Panc1 (cell line): ENCODE measurements around the gene EYA3. TPM values are rescaled to one million over a fixed set of nuclear protein-coding genes. Genes with fewer than 3 reads are reported as not detected.
"Not testable (repeated sequence)": the region's sequence is repeated elsewhere in the genome, so short reads cannot be mapped to it uniquely, and the experiment has no call there.

Experiments used
- ATAC-seq: fragments of 200-7000 bp; cut with Tn5 transposase; 2 replicates; pipeline ENCODE4 v1.9.1; 2020; ENCODE audit warnings: mild to moderate bottlenecking, moderate library complexity
- BruUV-seq: library from RNA; stranded (reverse); fragments of 400-500 nt; replicated peaks from 2 replicates; lab custom pipeline; 2021; lab: Mats Ljungman, UMichigan
- CTCF ChIA-PET: fragments of 300-600 bp; sonication (Branson Sonifier 250); formaldehyde crosslinking; loops from one replicate; lab custom pipeline; 2022; ENCODE audit warnings: antibody characterized with exemption; lab: Charles Lee
- POLR2A ChIA-PET: fragments of 300-600 bp; sonication (Branson Sonifier 250); formaldehyde crosslinking; loops from one replicate; lab custom pipeline; 2022; ENCODE audit warnings: antibody characterized with exemption; lab: Charles Lee
- DNase-seq: peaks from one replicate; pipeline ENCODE4 v3.0.0-alpha.2; 2010; ENCODE audit warnings: low read depth, low spot score
- H3K27ac ChIP-seq: 2 replicates; pipeline ENCODE4 v1.5.1; 2011; ENCODE audit warnings: mild to moderate bottlenecking, low read length, inconsistent platforms
- H3K27me3 ChIP-seq: fragments of 200-500 bp; sonication (Bioruptor generic); 2 replicates; pipeline ENCODE4 v1.6.0; 2014; ENCODE audit warnings: low read length, inconsistent platforms; ENCODE audit not compliant: control insufficient read depth, insufficient read depth
- H3K36me3 ChIP-seq: fragments of 200-500 bp; sonication (Bioruptor generic); 2 replicates; pipeline ENCODE4 v1.5.1; 2014; ENCODE audit warnings: inconsistent platforms, mild to moderate bottlenecking, low read length, moderate library complexity; ENCODE audit not compliant: control insufficient read depth, insufficient read depth
- H3K4me1 ChIP-seq: 2 replicates; pipeline ENCODE4 v1.5.1; 2011; ENCODE audit warnings: inconsistent platforms, mild to moderate bottlenecking, low read length, moderate library complexity; ENCODE audit not compliant: control insufficient read depth, insufficient read depth
- H3K4me3 ChIP-seq, 2 experiments: 2 replicates each; pipeline ENCODE4 v1.5.1; 2011 to 2012; ENCODE audit warnings: low read depth in 2 of 2, low read length in 2 of 2, mild to moderate bottlenecking in 2 of 2, inconsistent platforms in 1 of 2, moderate library complexity in 1 of 2
- H3K9me3 ChIP-seq: fragments of 200-500 bp; sonication (Bioruptor generic); 2 replicates; pipeline ENCODE4 v1.5.1; 2014; ENCODE audit warnings: low read depth, mild to moderate bottlenecking, inconsistent platforms, low read length, moderate library complexity; ENCODE audit not compliant: control insufficient read depth, insufficient read depth
- POLR2AphosphoS5 ChIP-seq: IDR thresholded peaks from 2 replicates; pipeline ENCODE4 v1.6.1; 2012; ENCODE audit warnings: mild to moderate bottlenecking, low read depth, low read length, moderate library complexity
- SIN3A ChIP-seq: IDR thresholded peaks from 2 replicates; pipeline ENCODE4 v1.6.1; 2012; ENCODE audit warnings: low read depth, mild to moderate bottlenecking, low read length, moderate library complexity, borderline replicate concordance; ENCODE audit not compliant: insufficient read depth
- TCF7L2 ChIP-seq: IDR thresholded peaks from 2 replicates; pipeline ENCODE4 v1.6.1; 2011; ENCODE audit warnings: mild to moderate bottlenecking, low read depth, low read length, inconsistent platforms
- in situ Hi-C: cut with HindIII; loops from 2 replicates; pipeline ENCODE4 v1.10.0; 2016; ENCODE audit warnings: low sequenced_read_pairs, low pct_unique_long_range_greater_than_20kb
- intact Hi-C: fragments of 100-400 bp; cut with micrococcal nuclease; formaldehyde crosslinking; loops from one replicate; pipeline ENCODE4 v1.10.0; 2022; ENCODE audit not compliant: unreplicated experiment
- total RNA-seq: library from RNA; stranded (reverse); gene quantifications from one replicate; pipeline ENCODE4 v1.2.1, GENCODE V29; 2021; ENCODE audit not compliant: unreplicated experiment
- TF ChIP-seq, protein P1 (sequence below): fragments of 450-650 bp; IDR thresholded peaks from 2 replicates; pipeline ENCODE4 v1.5.1; 2017; ENCODE audit warnings: mild to moderate bottlenecking
- TF ChIP-seq, protein P2 (sequence below), 2 experiments: IDR thresholded peaks; 2 replicates each; pipeline ENCODE4 v1.6.1; 2011 to 2012; ENCODE audit warnings: low read depth in 2 of 2, control low read depth in 1 of 2, low read length in 1 of 2, mild to moderate bottlenecking in 1 of 2, moderate library complexity in 1 of 2; ENCODE audit not compliant: insufficient read depth in 1 of 2

Gene EYA3
- total RNA-seq, 1 experiment from 2014 or later, result 17.5 TPM

DNA sequence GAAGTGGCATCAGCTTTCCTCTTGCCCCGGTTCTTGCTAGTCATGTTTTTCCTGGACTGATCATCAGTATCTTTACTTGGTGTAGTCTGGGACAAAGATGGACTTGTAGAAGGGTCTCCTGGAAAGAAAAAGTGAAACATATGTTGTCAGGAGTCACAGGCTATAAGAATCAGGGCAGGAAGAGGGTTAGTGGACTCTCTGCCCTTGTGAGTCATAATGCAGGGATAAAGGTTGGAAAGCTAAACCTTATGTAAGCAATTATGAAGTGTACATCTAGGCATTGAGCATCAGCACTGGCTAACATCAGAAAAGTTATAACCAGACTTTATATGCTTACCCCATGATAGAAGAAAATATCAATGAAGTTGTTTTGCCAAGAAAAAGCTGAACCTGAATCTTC is 77.4 kb downstream of the EYA3 start:
- DNase-seq (no peak), ATAC-seq (no peak)
- no TSS peak for BruUV-seq
- TF ChIP-seq TCF7L2 (no peak), POLR2AphosphoS5 (no peak), SIN3A (no peak)
- TF ChIP-seq, protein P1, sequence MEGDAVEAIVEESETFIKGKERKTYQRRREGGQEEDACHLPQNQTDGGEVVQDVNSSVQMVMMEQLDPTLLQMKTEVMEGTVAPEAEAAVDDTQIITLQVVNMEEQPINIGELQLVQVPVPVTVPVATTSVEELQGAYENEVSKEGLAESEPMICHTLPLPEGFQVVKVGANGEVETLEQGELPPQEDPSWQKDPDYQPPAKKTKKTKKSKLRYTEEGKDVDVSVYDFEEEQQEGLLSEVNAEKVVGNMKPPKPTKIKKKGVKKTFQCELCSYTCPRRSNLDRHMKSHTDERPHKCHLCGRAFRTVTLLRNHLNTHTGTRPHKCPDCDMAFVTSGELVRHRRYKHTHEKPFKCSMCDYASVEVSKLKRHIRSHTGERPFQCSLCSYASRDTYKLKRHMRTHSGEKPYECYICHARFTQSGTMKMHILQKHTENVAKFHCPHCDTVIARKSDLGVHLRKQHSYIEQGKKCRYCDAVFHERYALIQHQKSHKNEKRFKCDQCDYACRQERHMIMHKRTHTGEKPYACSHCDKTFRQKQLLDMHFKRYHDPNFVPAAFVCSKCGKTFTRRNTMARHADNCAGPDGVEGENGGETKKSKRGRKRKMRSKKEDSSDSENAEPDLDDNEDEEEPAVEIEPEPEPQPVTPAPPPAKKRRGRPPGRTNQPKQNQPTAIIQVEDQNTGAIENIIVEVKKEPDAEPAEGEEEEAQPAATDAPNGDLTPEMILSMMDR, result no peak
- TF ChIP-seq, protein P2, sequence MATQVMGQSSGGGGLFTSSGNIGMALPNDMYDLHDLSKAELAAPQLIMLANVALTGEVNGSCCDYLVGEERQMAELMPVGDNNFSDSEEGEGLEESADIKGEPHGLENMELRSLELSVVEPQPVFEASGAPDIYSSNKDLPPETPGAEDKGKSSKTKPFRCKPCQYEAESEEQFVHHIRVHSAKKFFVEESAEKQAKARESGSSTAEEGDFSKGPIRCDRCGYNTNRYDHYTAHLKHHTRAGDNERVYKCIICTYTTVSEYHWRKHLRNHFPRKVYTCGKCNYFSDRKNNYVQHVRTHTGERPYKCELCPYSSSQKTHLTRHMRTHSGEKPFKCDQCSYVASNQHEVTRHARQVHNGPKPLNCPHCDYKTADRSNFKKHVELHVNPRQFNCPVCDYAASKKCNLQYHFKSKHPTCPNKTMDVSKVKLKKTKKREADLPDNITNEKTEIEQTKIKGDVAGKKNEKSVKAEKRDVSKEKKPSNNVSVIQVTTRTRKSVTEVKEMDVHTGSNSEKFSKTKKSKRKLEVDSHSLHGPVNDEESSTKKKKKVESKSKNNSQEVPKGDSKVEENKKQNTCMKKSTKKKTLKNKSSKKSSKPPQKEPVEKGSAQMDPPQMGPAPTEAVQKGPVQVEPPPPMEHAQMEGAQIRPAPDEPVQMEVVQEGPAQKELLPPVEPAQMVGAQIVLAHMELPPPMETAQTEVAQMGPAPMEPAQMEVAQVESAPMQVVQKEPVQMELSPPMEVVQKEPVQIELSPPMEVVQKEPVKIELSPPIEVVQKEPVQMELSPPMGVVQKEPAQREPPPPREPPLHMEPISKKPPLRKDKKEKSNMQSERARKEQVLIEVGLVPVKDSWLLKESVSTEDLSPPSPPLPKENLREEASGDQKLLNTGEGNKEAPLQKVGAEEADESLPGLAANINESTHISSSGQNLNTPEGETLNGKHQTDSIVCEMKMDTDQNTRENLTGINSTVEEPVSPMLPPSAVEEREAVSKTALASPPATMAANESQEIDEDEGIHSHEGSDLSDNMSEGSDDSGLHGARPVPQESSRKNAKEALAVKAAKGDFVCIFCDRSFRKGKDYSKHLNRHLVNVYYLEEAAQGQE (IDR thresholded peaks at IDR 0.05; ENCODE audit: insufficient read depth in 1 of 2, low read depth in 2 of 2, low read length in 1 of 2), result no peak
- Histone ChIP-seq H3K4me1 (no peaks in the 10 kb centered on the region), H3K4me3 (no peak overlapping the region), H3K27me3 (no peaks in the 10 kb centered on the region), H3K27ac (no peak overlapping the region), H3K36me3 (peaks cover 18% of the 10 kb centered on the region), H3K9me3 (no peaks in the 10 kb centered on the region)
- POLR2A ChIA-PET, result no interaction called here
- intact Hi-C loops, result no loop called here
- CTCF ChIA-PET, result no interaction called here
- in situ Hi-C loops, result no loop called here

DNA sequence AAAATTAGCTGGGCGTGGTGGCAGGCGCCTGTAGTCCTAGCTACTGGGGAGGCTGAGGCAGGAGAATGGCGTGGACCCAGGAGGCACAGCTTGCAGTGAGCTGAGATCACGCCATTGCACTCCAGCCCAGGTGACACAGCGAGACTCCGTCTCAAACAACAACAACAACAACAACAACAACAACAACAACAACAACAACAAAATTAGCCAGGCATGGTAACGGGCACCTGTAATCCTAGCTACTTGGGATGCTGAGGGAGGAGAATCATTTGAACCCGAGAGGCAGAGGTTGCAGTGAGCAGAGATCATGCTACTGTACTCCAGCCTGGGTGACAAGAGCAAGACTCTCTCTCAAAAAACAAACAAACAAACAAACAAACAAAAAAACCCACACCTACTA is 85.3 kb downstream of the EYA3 start:
- POLR2A ChIA-PET, H3K27ac ChIP-seq, CTCF ChIA-PET, intact Hi-C loops, DNase-seq, H3K4me1 ChIP-seq, in situ Hi-C loops, H3K27me3 ChIP-seq, H3K4me3 ChIP-seq, ATAC-seq, BruUV-seq, H3K9me3 ChIP-seq: not testable (repeated sequence)
- peaks cover 12% of the 10 kb centered on the region for H3K36me3 ChIP-seq

DNA sequence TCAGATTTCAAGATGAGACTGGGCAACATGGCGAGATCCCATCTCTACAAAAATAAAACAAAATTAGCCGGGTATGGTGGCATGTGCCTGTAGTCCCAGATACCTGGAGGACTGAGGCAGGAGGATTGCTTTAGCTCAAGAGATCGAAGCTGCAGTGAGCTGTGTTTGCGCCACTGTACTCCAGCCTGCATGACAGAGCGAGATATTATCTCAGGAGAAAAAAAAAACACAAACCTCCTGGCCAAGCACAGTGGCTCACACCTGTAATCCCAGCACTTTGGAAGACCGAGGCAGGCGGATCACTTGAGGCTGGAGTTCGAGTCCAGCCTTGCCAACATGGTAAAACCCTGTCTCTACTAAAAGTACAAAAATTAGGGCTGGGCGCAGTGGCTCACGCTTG is 85.8 kb downstream of the EYA3 start:
- POLR2A ChIA-PET, result no interaction called here
- Histone ChIP-seq H3K27me3 (no peaks in the 10 kb centered on the region), H3K27ac (no peak overlapping the region), H3K9me3 (no peaks in the 10 kb centered on the region), H3K4me1 (no peaks in the 10 kb centered on the region), H3K36me3 (peaks cover 12% of the 10 kb centered on the region), H3K4me3 (no peak overlapping the region)
- in situ Hi-C loops, result no loop called here
- intact Hi-C loops, result no loop called here
- DNase-seq (no peak), ATAC-seq (no peak)
- TF ChIP-seq, protein P2 (IDR thresholded peaks at IDR 0.05; ENCODE audit: insufficient read depth in 1 of 2, low read depth in 2 of 2, low read length in 1 of 2), result no peak
- TF ChIP-seq TCF7L2, result no peak
- TF ChIP-seq POLR2AphosphoS5, result no peak
- TF ChIP-seq SIN3A, result no peak
- TF ChIP-seq, protein P1, result no peak
- no TSS peak for BruUV-seq
- CTCF ChIA-PET, result no interaction called here
